Activated CD4-positive, alpha-beta T cell treated with anti-CD3 and anti-CD28 coated beads, Interleukin-2, amount 50 U/mL, for 48 hours (primary cell): ENCODE data around the gene UNC5C.
"Not testable (repeated sequence)": the region's sequence is repeated elsewhere in the genome, so short reads cannot be mapped to it uniquely, and the experiment has no call there.

Experiments
- DNase-seq, 2 experiments: peaks; one replicate each; pipeline ENCODE4 v3.0.0-alpha.2; 2020

The UNC5C gene

GRCh38 chr4:95212692-95213091 is 336.1 kb downstream of the UNC5C start:
- no peak for DNase-seq

GRCh38 chr4:95209927-95210326 is 338.8 kb downstream of the UNC5C start:
- no peak for DNase-seq

- no peak for DNase-seq
These were observed 343.9 kb downstream of the UNC5C start for GRCh38 chr4:95204873-95205272.

GRCh38 chr4:95204267-95204844 is 344.4 kb downstream of the UNC5C start:
- DNase-seq, result no peak

- no peak for DNase-seq
These were observed 349.8 kb downstream of the UNC5C start for GRCh38 chr4:95198961-95199360.

- DNase-seq, result no peak
These were observed 351.4 kb downstream of the UNC5C start for GRCh38 chr4:95197353-95197752.

GRCh38 chr4:95193391-95194224 is 355.2 kb downstream of the UNC5C start:
- DNase-seq, result no peak

GRCh38 chr4:95191537-95191936 is 357.2 kb downstream of the UNC5C start:
- no peak for DNase-seq

GRCh38 chr4:95190751-95191436 is 357.9 kb downstream of the UNC5C start:
- DNase-seq, result no peak

- no peak for DNase-seq
These were observed 359.9 kb downstream of the UNC5C start for GRCh38 chr4:95188701-95189370.

- DNase-seq, result no peak
These were observed 362.1 kb downstream of the UNC5C start for GRCh38 chr4:95186666-95187065.

GRCh38 chr4:95183656-95184408 is 364.9 kb downstream of the UNC5C start:
- no peak for DNase-seq

- DNase-seq, result no peak
These were observed 366.8 kb downstream of the UNC5C start for GRCh38 chr4:95181996-95182306.

- no peak for DNase-seq
These were observed 367.4 kb downstream of the UNC5C start for GRCh38 chr4:95181243-95181995.

GRCh38 chr4:95180531-95181242 is 368.1 kb downstream of the UNC5C start:
- no peak for DNase-seq

GRCh38 chr4:95178938-95179337 is 369.8 kb downstream of the UNC5C start:
- DNase-seq, result no peak

- DNase-seq, result not testable (repeated sequence)
These were observed 377.4 kb downstream of the UNC5C start for GRCh38 chr4:95171377-95171776.

GRCh38 chr4:95170176-95170575 is 378.6 kb downstream of the UNC5C start:
- DNase-seq, result no peak

- no peak for DNase-seq
These were observed 381.0 kb downstream of the UNC5C start for GRCh38 chr4:95167805-95168204.

GRCh38 chr4:95165926-95166524 is 382.7 kb downstream of the UNC5C start:
- no peak for DNase-seq

- no peak for DNase-seq
These were observed 385.9 kb downstream of the UNC5C start for GRCh38 chr4:95162867-95163266.
